Anterior cingulate cortex (tissue), 58 donors: ENCODE data around the gene TAGAP.
"Not testable (repeated sequence)": the region's sequence is repeated elsewhere in the genome, so short reads cannot be mapped to it uniquely, and the experiment has no call there.

ENCODE experiments used
- DNase-seq, 58 donors: peaks; one replicate each; lab custom pipeline; 2025; lab: John Stamatoyannopoulos, UW

TAGAP gene

DNA sequence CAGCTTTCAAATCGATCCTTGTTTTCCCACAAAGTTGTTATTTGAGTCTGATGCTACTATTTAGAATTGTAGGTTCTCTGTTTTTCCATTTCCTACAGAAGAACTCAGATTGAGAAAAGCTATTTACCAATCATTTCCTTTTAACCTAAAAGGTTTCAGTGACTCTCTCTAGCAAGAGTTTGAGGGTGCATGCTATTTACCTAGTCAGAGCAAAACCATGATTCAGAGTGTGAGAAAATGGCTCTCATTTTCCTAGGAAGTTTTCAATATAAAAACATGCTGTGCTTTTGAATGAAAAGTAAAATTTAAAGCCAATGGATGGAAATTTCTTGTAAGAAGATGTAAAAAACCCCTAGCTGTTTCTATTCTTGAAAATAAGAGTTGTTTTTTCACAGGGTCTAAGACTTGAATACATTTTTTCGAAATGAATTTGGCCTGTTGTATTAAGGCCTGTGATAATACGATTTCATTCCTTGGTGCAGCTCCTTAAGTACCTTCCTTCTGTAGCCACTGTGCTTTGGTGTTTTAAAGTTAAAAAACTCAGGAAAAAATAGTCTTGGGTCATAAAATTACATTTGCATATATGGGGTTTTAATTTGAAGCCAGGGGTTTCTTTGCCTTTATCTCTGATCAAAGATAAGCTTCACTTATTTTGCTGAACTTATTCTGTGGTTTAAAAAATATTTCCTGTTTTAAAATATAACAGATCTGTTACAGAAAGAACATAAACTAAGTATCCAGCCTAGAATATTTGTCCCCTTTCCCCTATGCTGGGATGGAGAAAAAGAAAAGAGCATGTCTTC is 26.8 kb downstream of the TAGAP start:
- no peak for DNase-seq

DNA sequence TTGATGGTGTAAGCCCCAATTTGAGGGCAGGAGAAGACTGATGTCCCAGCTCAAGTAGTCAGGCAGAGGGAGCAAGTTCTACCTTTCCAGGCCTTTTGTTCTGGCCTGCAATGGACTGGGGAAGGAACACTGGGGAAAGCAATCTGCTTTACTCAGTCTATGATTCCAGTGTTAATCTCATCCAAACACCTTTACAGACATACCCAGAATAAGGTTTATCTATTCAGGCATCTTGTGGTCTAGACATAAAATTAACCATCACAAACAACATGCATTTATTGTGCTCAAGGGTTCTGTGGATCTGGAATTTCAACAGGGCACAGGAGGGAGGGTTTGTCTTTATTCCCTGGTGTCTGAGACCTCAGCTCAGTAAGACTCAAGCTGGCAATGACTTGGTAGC is 30.4 kb downstream of the TAGAP start:
- DNase-seq, result no peak

DNA sequence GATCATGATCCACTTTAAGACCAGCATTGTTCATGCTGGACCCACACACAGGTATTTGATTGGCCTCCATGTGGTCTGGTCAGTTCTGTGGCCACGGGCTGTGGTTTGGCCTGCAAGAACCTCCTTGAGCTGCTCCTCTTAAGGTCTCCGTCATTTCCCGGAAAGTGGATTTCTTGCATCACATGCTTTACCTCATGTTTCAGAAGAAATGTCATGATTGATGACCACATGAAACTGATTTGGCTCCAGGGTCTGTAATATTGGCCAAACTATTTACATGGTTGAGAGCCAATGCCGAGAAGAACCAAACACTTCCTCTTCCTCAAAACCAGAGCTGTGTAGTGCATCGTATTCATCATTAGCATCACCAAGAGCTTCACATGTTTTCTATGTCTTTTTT is 31.6 kb downstream of the TAGAP start:
- no peak for DNase-seq

DNA sequence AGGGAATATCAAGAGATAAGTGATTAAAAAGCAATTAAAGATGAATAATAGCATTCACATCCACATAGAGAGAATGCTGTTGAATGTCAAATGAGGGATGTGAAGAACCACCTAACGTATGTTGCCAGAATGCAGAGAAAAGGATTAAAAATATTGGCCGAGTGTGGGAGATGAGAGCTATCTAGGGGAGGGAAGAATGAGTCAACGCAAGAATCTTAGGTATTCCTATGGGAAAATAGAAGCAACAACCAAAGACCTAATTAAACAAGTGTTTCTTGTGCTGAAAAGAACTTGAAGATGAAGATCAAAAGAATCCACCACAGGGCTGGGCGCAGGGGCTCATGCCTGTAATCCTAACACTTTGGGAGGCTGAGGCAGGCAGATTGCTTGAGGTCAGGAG is 32.6 kb downstream of the TAGAP start:
- peak in 1 of 58 donors; percentile 3 for DNase-seq

DNA sequence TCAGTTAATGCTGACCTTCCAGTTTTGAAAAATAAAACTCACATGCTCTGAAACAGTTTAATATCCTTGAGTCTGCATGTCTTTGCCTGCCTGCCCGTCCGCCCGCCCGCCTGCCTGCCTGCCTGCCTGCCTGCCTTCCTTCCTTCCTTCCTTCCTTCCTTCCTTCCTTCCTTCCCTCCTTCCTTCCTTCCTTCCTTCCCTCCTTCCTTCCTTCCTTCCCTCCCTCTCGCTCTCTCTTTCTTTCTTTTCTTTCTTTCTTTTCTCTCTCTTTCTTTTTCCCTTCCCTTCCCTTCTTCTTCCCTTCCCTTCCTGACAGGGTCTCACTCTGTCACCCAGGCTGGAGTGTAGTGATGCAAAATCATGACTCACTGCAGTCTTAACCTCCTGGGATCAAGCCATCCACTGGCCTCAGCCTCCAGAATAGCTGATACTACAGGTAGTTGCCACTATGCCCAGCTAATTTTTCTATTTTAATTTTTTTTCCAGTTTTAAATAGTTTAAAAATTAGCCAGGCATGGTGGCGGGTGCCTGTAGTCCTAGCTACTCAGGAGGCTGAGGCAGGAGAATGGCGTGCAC is 34.7 kb downstream of the TAGAP start:
- DNase-seq, result not testable (repeated sequence)

DNA sequence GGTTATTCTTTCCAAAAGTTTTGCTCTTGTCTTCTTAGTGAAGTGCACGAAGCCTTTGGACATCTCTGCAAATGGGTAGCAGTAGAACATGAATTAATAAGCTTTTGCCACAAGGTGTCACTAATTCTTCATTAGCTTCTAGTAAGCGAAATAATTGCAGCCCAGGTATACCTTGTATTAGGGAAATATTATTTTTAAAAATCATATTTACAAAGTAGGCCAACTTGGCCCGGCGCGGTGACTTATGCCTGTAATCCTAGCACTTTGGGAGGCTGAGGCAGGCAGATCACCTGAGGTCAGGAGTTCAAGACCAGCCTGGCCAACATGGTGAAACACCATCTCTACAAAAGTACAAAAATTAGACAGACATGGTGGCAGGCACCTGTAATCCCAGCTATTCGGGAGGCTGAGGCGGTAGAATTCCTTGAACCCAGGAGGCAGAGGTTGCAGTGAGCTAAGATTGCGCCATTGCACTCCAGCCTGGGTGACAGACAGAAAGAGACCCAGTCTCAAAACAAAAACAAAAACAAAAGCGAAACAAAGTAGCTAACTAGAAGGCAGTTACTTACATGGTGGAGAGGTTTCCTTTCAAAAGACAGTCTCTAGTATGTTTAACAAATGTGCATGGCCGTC is 36.0 kb downstream of the TAGAP start:
- DNase-seq, result no peak

DNA sequence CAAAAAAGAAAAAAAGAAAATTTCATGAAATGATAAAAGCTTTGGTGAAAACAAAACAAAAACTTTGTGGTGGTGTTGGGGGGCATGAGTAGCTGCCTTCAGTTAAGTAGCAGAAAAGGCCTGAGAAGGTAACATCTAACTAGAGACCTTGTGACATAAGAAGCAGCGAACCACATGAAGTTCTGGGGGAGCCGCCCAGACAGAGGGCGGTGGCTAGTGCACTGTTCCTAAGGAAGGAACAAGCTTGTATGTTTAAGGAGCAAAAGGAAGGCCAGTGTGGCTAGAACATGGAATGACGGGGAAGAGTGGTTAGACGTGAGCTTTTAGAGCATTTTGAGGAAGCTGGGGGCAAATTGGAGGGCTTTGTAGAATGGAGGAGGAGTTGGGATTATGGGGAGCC is 37.3 kb downstream of the TAGAP start:
- DNase-seq, result no peak

DNA sequence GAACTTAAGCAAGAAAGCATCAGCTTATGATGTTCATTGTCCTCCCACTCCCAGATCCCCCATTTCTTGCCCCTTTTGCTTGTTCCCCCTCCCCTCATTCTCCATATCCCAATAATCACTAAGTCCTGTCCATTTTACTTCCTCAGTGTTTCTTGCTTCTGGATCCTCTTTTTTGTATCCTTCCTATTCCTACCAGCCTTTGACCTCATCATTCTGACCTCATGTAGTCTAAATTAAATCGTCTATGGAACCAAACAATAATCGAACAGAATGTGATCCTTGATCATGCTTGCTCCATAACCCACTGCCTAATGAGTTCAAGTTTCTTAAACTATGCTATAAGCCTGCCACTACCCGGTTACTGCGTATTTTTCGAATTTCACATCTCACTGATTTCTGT is 39.4 kb downstream of the TAGAP start:
- no peak for DNase-seq

DNA sequence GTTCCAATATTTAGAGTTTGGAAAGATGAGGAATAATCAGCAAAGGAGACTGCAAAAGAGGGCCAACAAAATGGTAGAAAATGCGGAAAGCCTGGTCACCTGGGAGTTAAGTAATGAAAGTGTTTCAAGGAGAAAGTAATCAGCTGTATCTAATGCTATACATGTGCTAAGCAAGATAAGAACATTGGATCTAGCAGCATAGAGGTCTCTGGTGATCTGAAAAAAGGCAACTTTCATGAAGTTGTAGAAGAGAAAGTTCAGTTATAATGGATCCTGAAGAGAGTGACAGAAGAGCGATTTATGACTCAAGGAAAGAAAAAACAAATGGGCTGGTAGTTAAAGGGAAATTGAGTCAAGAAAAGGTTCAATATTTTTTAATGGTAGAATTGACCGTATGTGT is 40.2 kb downstream of the TAGAP start:
- no peak for DNase-seq

DNA sequence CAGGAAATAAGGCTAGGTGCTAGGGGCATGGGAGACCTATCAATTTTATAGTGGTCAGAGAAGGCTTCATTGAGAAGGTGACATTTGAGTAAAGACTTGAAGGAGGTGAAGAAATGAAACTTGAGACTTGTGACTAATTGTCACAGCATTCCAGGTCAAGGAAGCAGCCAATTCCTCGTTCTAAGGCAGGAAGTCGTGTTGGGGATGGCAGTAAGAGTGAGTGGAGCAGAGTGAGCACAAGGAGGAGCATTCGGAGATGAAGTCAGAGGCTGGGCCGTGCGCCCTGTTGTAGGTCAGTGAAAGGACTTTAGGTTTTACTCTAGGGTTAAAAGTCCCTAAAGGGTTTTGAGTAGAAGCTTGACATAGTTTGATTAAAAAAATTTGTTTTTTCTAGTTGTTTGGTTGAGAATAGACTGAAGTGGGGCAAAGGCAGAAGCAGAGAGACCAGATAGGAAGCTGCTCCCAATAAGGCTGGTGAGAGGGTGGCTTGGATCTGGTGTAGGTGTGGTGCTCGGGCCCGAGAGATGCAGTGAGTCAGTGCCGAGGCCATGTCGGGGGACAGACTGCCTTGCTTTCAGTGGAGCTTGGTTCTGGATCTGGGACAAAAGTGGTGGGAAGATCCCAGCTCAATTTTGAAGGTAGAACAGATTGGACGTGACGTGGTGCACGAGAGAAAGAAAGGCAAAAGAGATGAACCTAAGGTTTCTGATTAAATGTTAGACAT is 42.2 kb downstream of the TAGAP start:
- peak in 3 of 58 donors; percentile 3 to 19 (median 8) for DNase-seq

DNA sequence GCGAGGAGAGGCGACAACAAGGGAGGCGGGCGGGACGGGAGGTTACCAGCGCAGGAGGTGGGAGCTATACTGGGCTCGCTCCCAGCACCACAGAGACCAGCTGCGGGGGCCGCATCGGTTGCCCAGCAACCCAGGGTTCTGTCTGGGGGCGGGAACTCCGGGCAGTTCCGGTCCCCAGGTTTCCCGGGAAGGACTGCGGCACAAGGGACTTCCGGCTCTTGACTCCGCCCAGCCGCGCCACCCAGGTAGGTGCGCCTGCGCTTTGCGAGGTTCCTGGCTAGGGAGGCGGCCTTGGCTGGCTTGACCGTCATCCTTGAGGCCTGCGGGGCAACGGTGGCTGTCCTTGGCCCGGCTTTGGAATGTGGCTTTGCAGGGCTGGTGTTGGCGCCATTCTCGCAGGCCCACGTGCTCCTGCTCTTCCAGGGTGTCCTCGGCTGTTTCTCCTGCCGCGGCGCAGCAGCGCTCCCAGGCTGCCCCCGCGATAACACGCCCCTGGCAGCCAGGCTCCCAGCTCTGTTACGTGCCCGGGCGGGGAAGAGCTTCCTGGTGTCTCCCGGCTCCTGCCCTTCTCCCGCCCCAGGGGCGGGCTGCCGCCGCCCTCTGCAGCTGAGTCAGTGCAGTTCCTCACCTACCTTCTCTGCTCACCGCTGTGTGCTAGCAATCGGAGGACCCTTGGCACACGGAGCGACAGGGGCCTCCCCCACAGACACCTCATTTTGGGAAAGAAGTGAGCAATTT is 45.0 kb downstream of the TAGAP start, which contains the start of gene RSPH3:
Gene RSPH3, minus strand, starts transcription at position 537 of the 738 bp plus-strand sequence. CDS start 652 bp downstream, outside the sequence.
- peak; percentile 64 to 96 (median 88) for DNase-seq

DNA sequence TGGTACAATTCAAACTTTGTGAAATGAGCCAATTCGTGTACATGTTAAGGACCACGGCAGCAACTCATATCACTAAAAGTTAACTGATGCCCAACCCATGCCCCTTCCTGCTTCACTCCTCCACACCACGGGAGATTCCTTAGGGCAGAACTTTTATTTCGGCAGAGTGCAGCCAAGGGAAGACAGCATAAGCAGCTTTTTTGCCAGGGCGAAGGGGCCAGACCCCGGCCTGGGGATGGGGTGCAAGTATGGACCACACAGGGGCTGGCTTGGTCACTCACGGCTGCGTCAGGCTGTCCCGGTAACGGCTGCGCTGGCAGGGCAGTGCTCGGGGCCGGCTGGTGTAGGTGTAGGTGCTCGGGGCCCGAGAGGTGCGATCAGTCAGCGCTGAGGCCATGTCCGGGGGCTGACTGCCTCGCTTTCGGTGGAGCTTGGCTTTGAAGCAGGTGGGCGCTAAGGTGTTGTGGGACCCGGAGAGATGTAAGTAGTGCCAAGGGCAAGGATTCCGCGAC is 45.6 kb downstream of the TAGAP start:
- DNase-seq, result peak in 3 of 58 donors; percentile 12 to 56 (median 39)

DNA sequence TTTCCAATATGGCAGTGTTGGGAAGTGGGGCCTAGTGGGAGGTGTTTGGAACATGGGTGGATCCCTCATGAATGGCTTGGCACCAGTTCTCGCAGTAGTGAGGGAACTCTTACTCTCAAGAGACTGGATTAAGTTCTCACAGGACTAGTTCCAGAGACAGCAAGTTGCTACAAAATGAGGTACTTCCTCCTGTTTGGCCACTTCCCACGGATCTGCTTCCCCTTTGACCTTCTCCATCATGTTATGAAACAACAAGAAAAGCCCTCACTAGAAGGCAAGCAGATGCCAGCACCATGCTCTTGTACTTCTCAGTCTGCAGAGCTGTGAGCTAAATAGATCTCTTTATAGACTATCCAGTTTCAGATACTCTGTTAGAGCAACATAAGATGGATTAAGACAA is 47.9 kb downstream of the TAGAP start:
- no peak for DNase-seq

DNA sequence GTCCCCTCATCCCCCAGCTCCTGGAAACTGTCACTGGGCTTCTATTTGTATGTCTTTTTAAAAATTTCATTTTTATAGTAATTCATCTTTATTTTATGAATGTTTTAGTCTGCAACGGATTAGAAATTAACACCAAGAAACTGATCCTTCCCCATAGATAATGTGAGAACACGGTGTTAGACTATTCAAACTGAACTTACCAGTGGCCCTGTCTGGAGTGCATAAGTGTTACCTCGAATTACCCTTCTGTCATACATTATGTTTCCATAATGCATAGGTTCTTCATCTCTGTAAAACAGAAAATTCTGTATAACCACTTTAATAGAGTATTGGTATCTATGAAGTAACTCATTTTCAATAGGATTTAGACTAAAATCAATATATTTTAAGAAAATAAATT is 51.2 kb downstream of the TAGAP start:
- DNase-seq, result no peak

DNA sequence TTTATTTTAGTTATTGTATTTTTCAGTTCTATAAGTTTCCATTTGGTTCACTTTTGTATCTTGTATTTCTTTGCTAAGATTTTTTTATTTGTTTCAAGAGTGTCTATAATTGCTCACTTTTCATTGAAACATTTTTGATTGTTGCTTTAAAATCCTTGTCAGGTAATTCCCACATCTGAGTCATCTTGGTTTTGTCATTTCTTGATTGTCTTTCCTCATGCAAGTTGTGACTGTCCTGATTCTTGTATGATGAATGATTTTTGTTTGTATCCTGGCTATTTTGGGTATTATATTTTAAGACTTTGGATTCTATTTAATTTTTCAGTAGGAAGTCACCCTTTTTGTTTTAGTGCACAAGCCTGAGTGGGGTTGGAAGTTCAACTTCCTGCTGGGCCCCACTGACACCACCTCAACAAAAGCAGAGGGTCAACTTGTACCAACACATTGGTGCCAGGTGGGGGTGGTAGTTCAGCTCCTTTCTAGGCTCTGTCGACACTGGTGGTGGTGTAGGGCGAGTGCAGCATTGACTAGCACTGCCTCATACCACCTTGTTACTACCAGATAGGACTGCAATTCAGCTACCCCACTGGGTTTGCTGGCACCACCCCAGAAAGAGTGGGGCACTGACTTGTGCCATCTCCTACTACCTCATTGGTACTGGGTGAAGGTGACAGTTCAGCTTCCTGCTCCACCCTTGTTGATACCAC is 53.6 kb downstream of the TAGAP start:
- no peak for DNase-seq

DNA sequence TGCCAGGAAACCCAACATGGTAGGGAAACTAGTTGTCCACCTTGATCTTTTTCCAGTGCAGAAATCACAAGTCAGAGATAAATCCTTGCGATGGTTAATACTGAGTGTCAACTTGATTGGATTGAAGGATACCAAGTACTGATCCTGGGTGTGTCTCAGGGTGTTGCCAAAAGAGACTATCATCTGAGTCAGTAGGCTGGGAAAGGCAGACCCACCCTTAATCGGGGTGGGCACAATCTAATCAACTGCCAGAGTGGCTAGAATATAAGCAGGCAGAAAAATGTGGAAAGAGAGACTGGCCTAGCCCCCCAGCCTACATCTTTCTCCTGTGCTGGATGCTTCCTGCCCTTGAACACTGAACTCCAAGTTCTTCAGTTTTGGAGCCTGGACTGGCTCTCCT is 55.1 kb downstream of the TAGAP start:
- not testable (repeated sequence) for DNase-seq

DNA sequence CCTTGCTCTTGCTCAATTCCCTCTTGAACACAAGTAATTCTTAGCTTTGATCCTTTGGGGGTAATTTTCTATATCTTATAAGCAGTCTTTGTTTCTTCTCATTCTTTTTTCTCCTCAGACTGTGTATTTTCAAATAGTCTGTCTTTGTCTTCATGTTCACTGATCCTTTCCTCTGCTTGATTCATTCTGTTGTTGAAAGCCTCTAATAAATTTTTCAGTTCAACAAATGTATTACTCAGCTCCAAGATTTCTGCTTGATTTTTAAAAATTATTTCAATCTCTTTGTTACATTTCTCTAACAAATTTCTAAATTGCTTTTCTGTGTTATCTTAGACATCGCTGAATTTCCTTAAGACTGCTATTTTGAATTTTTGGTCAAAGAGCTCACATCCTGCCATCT is 56.3 kb downstream of the TAGAP start:
- no peak for DNase-seq

DNA sequence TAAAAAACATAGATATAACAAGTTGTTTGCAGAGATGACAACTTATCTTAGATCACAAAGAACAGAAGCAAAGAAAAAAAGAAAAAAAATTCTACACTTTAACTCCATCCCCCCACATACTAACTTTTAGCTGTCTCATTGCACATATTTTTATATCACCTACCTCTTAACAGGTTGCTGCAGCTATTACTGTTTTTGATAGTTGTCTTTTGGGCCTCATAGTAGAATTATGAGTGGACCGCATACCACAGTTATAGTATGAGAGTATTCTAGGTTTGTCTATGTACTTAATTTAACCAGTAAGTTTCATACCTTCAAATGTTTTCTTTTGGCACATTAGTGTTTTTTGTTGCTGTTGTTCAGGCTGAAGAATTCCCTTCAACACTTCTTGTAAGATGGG is 57.1 kb downstream of the TAGAP start:
- no peak for DNase-seq
